GM21367 (cell line): ENCODE measurements around the gene REEP6.

Experiments used
- ATAC-seq: cut with Tn5 transposase; IDR thresholded peaks from one replicate; pipeline ENCODE4 v1.9.1; 2021; ENCODE audit not compliant: unreplicated experiment

REEP6 gene

GRCh38 chr19:1491114-1491848, at the start of gene REEP6:
REEP6 (plus strand) TSS chr19:1491181; CDS start chr19:1491270, 89 bp downstream.
- ATAC-seq, result no peak

- ATAC-seq, result no peak
Measured at GRCh38 chr19:1441677-1442438, 49.1 kb upstream of the REEP6 start.

GRCh38 chr19:1445185-1445931, 45.6 kb upstream of the REEP6 start:
- no peak for ATAC-seq

- no peak for ATAC-seq
Measured at GRCh38 chr19:1445932-1446712, 44.9 kb upstream of the REEP6 start.

- no peak for ATAC-seq
Measured at GRCh38 chr19:1446713-1447481, 44.1 kb upstream of the REEP6 start.

GRCh38 chr19:1447504-1447903, 43.5 kb upstream of the REEP6 start:
- no peak for ATAC-seq

GRCh38 chr19:1447944-1448343, 43.0 kb upstream of the REEP6 start:
- ATAC-seq, result no peak

GRCh38 chr19:1449467-1450442, 41.2 kb upstream of the REEP6 start, which contains the start of gene APC2:
APC2 (plus strand) TSS chr19:1450121; CDS start chr19:1453002, 2,881 bp downstream.
- ATAC-seq, result no peak

- no peak for ATAC-seq
Measured at GRCh38 chr19:1450735-1451731, 39.9 kb upstream of the REEP6 start.

- ATAC-seq, result no peak
Measured at GRCh38 chr19:1451916-1452801, 38.8 kb upstream of the REEP6 start.

- ATAC-seq, result no peak
Measured at GRCh38 chr19:1452802-1453524, 38.0 kb upstream of the REEP6 start.

- ATAC-seq, result no peak
Measured at GRCh38 chr19:1453525-1454364, 37.2 kb upstream of the REEP6 start.

GRCh38 chr19:1455002-1455335, 36.0 kb upstream of the REEP6 start:
- ATAC-seq, result no peak

- no peak for ATAC-seq
Measured at GRCh38 chr19:1455336-1456120, 35.5 kb upstream of the REEP6 start.
